Psoas muscle (tissue), 8 donors: ENCODE results near the gene CST3. TPM values are rescaled to one million over a fixed set of nuclear protein-coding genes. Genes with fewer than 3 reads are reported as not detected.

ENCODE experiments used
- ATAC-seq, 4 donors: fragments of 200-7000 bp; cut with Tn5 transposase; one replicate each; pipeline ENCODE4 v1.9.1; 2020; ENCODE audit warnings: moderate library complexity in 3 of 4, mild to moderate bottlenecking in 2 of 4
- DNase-seq, 2 donors: peaks; one replicate each; pipeline ENCODE4 v3.0.0-alpha.2; 2020
- H3K27ac ChIP-seq: fragments of 200-600 bp; one replicate; pipeline ENCODE4 v1.8.0; 2022
- H3K27me3 ChIP-seq, 3 donors: fragments of 200-600 bp in 1 of 3; one replicate each; pipeline versions ENCODE4 v1.6.1 to v1.8.0; 2013 to 2022; ENCODE audit warnings: low read length in 2 of 3, mild to moderate bottlenecking in 2 of 3, moderate library complexity in 1 of 3; ENCODE audit not compliant: insufficient read depth in 3 of 3
- H3K36me3 ChIP-seq, 2 donors: fragments of 200-600 bp in 1 of 2; one replicate each; pipeline versions ENCODE4 v1.6.1 to v1.8.0; 2013 to 2022; ENCODE audit warnings: low read depth in 1 of 2, mild to moderate bottlenecking in 1 of 2, moderate library complexity in 1 of 2; ENCODE audit not compliant: insufficient read depth in 1 of 2
- H3K4me1 ChIP-seq: fragments of 200-600 bp; one replicate; pipeline ENCODE4 v1.8.0; 2022
- H3K4me3 ChIP-seq: fragments of 200-600 bp; one replicate; pipeline ENCODE4 v1.8.0; 2022; ENCODE audit warnings: mild to moderate bottlenecking
- H3K9me3 ChIP-seq: fragments of 200-600 bp; one replicate; pipeline ENCODE4 v1.8.0; 2022
- WGBS, 3 donors: extraction: QIAGEN DNeasy Blood & Tissue Kit; methylation state at CpG; one replicate each; pipeline versions ENCODE4 v1.1.6 to v1.1.7; 2013; 5-methylcytosine and 5-hydroxymethylcytosine counted together
- intact Hi-C, 2 donors: fragments of 100-400 bp; cut with DNase I; formaldehyde crosslinking; loops; one replicate each; pipeline versions ENCODE4 v1.11.0 to v1.14.2; 2022
- polyA plus RNA-seq, 3 donors: library from polyadenylated mRNA; stranded (reverse); fragments of 200-250 nt; gene quantifications; one replicate each; pipeline ENCODE4 v1.2.3, GENCODE V29; 2013
- total RNA-seq, 4 donors: library from RNA; stranded (reverse); fragmentation: NEBNext Ultra II Directional in 2 of 4; extraction: Animal tissue kit (Norgen Biotek cat#: 25700) in 2 of 4; gene quantifications; one replicate each; pipeline versions ENCODE4 v1.2.1 to v1.2.4, GENCODE V29; 2021 to 2023
- TF ChIP-seq, protein P1 (sequence below): fragments of 200-600 bp; IDR thresholded peaks from one replicate; pipeline ENCODE4 v1.8.0; 2022; ENCODE audit warnings: antibody characterized with exemption
- donor health status: healthy with polysubstance abuse.
- donor health status: DM: no; HTN: no; CAD: no; lungs with moderate emphysema.
- donor health status: Bipolar disorder and iron deficiency.
- donor health status: healthy.
- donor health status: DM: yes; HTN: yes; CAD: no.
- donor health status: DM: no; HTN: no; CAD: no.
- donor health status: DM: no; HTN: no; CAD: no.
- donor health status: DM: yes; HTN: yes; CAD: no.

CST3 gene
- total and polyA plus RNA-seq, 7 donors, result 374 to 713 (median 422) TPM

DNA sequence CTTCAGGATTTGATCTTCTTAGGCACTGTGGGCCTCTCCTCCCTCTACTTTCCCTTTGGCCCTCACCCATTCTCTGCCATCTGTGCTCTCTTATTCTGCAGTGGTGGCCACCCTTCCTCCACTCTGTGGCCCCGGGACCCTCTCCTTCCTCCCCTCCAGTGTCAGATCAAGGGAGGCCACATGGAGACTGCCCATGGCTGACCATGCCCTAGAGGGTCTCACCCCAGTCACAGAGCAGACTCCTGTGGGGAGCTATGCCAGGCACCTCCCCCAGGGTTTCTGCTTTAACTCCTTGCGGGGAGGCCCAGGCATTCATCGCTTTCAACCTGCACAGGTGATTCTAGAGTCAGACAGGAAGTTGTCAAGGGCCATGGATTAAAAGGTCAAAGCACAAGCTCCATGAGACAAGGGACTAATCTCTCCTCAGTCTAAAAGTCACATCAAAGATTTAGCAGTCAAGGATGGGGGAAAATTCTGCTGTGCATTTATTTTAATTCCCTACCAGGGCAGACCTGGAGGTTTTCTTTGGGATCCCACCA, 15.7 kb upstream of the CST3 start:
- peaks cover 10% of the 10 kb centered on the region for H3K4me1 ChIP-seq

DNA sequence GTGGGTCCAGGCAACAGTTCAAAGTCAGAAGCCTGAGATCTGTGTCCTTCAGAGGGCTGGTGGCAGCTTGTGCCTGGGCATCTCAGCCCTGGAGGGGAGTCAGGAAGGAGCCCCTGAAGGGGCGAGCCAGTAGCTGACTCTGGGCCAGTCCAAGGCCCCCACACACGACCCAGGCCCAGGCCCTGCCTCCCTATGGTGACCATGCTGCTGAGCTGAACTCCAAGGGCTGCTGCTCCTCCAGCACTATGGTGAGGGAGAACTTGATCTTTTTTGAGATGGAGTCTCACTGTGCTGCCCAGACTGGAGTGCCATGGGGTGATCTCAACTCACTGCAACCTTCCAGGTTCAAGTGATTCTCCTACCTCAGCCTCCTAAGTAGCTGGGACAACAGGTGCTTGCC, 15.2 kb upstream of the CST3 start:
- no peak for ATAC-seq
- intact Hi-C loops, result no loop called here
- no peak for DNase-seq
- H3K27me3 ChIP-seq, result no peaks in the 10 kb centered on the region
- WGBS, 3 donors, result 83 to 90% (median 89%) methylated on average over 2 of the region's 2 CpGs
- no peak overlapping the region for H3K27ac ChIP-seq
- no peaks in the 10 kb centered on the region for H3K9me3 ChIP-seq
- H3K4me1 ChIP-seq, result peaks cover 10% of the 10 kb centered on the region
- H3K4me3 ChIP-seq, result no peak overlapping the region
- no peaks in the 10 kb centered on the region for H3K36me3 ChIP-seq
- TF ChIP-seq, protein P1, sequence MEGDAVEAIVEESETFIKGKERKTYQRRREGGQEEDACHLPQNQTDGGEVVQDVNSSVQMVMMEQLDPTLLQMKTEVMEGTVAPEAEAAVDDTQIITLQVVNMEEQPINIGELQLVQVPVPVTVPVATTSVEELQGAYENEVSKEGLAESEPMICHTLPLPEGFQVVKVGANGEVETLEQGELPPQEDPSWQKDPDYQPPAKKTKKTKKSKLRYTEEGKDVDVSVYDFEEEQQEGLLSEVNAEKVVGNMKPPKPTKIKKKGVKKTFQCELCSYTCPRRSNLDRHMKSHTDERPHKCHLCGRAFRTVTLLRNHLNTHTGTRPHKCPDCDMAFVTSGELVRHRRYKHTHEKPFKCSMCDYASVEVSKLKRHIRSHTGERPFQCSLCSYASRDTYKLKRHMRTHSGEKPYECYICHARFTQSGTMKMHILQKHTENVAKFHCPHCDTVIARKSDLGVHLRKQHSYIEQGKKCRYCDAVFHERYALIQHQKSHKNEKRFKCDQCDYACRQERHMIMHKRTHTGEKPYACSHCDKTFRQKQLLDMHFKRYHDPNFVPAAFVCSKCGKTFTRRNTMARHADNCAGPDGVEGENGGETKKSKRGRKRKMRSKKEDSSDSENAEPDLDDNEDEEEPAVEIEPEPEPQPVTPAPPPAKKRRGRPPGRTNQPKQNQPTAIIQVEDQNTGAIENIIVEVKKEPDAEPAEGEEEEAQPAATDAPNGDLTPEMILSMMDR, result no peak

More for the DNA sequence above, 15.7 kb upstream of the CST3 start:
- DNase-seq, result no peak
- TF ChIP-seq, protein P1, result no peak
- Histone ChIP-seq H3K9me3 (no peaks in the 10 kb centered on the region), H3K27ac (no peak overlapping the region), H3K27me3 (no peaks in the 10 kb centered on the region), H3K36me3 (no peaks in the 10 kb centered on the region), H3K4me3 (no peak overlapping the region)
- intact Hi-C loops, result no loop called here
- 84 to 94% (median 94%) methylated on average over 3 of the region's 3 CpGs for WGBS, 3 donors
- ATAC-seq, result no peak

DNA sequence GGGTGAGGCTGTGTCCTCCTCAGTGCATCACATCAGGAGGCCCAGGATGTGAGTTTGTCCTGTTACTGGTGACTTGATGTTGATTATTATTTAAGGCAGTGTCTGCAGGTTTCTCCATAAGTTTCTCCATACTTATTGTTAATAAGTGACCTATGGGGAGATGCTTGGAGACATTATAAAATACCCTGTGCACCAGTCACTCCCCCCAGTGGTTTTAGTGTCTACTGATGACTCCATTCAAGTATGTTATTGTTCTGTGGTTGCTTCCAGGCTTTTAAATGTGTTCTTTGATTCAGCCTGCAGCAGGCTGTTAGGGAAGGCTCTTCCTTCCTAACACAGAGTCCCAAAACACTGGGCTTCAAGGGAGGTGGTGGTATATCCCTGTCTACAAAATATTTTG, 14.6 kb upstream of the CST3 start:
- Histone ChIP-seq H3K9me3 (no peaks in the 10 kb centered on the region), H3K27me3 (no peaks in the 10 kb centered on the region), H3K27ac (no peak overlapping the region), H3K4me1 (peaks cover 10% of the 10 kb centered on the region), H3K4me3 (no peak overlapping the region), H3K36me3 (no peaks in the 10 kb centered on the region)
- intact Hi-C loops, result no loop called here
- ATAC-seq (no peak), DNase-seq (no peak)
- TF ChIP-seq, protein P1, result no peak

DNA sequence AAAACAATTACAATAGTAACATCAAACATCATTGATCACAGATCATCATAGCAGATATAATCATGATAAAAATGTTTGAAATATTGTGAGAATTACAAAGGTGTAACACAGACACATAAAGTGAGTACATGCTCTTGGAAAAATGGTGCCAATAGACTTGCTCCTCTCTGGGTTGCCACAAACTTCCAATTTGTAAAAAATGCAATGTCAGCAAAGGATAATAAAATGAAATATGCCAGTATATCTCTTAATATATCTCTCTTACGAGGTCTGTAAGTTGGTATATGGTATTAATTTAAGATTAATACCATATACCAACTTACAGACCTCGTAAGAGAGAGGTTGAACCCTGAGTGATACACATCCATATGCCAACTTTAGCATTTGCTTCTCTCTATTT, 13.4 kb upstream of the CST3 start:
- DNase-seq, result no peak
- ATAC-seq, result no peak
- H3K4me1 ChIP-seq, result peaks cover 10% of the 10 kb centered on the region
- TF ChIP-seq, protein P1, result no peak
- intact Hi-C loops, result no loop called here
- H3K4me3 ChIP-seq, result no peak overlapping the region
- no peak overlapping the region for H3K27ac ChIP-seq
- no peaks in the 10 kb centered on the region for H3K9me3 ChIP-seq
- no peaks in the 10 kb centered on the region for H3K36me3 ChIP-seq
- H3K27me3 ChIP-seq, result no peaks in the 10 kb centered on the region
- 94 to 97% (median 95%) methylated on average over 2 of the region's 2 CpGs for WGBS, 3 donors

DNA sequence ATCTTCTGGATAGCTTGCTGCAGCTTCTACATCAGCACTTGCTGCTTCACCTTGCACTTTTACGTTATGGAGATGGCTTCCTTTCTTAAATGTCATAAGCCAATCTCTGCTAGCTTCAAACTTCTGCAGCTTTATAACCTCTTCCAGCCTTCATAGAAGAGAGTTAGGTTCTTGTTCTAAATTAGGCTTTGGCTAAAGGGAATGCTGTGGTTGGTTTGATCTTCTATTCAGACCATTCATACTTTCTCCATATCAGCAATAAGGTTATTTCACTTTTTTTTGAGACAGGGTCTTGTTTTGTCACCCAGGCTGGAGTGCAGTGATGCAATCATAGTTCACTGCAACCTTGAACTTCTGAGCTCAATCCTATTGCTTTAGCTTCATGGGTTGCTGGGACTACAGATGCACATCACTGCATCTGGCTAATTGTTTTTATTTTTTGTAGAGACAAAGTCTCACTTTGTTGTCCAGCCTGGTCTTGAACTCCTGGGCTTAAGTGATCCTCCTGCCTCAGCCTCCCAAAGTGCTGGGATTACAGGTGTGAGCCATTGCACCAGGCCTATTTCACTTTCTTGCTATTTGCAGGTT, 12.2 kb upstream of the CST3 start:
- ATAC-seq, result no peak
- DNase-seq, result no peak
- TF ChIP-seq, protein P1, result no peak
- no peaks in the 10 kb centered on the region for H3K36me3 ChIP-seq
- 81 to 85% (median 83%) methylated on average over 1 of the region's 1 CpG for WGBS, 3 donors
- H3K27ac ChIP-seq, result no peak overlapping the region
- H3K4me3 ChIP-seq, result no peak overlapping the region
- H3K27me3 ChIP-seq, result no peaks in the 10 kb centered on the region
- H3K4me1 ChIP-seq, result no peaks in the 10 kb centered on the region
- intact Hi-C loops, result no loop called here
- H3K9me3 ChIP-seq, result no peaks in the 10 kb centered on the region
